ACHN (cell line): ENCODE data around the gene NUDT16.
"Not testable (repeated sequence)": the region's sequence is repeated elsewhere in the genome, so short reads cannot be mapped to it uniquely, and the experiment has no call there.

Experiments used
- DNase-seq: peaks from one replicate; pipeline ENCODE4 v3.0.0-alpha.2; 2015
- in situ Hi-C: cut with HindIII; loops from 2 replicates; pipeline ENCODE4 v1.10.0; 2017; ENCODE audit warnings: low sequenced_read_pairs, low pct_ligation_motif_present, low pct_unique_long_range_greater_than_20kb

Gene NUDT16

DNA sequence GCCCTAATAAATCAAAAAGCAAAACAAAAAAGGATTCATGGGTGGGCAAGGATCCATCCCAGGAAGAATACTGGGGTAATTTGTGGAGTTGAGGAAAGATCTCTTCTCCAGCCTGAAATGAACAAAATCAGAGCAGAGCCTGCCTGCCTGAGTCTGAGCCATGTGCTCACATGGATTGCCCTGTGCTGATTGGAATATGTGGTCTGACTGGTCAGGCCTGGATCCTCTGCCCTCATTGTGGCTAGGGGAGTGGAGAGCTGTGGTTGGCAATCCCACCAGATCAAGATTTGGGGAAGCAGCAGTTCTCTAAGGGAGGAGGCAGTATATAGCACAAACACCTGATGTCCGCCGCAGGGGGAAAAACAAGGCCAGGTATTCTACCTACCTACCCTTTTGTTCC, 6.8 kb upstream of the NUDT16 start:
- no peak for DNase-seq
- in situ Hi-C loops: no loop called here

DNA sequence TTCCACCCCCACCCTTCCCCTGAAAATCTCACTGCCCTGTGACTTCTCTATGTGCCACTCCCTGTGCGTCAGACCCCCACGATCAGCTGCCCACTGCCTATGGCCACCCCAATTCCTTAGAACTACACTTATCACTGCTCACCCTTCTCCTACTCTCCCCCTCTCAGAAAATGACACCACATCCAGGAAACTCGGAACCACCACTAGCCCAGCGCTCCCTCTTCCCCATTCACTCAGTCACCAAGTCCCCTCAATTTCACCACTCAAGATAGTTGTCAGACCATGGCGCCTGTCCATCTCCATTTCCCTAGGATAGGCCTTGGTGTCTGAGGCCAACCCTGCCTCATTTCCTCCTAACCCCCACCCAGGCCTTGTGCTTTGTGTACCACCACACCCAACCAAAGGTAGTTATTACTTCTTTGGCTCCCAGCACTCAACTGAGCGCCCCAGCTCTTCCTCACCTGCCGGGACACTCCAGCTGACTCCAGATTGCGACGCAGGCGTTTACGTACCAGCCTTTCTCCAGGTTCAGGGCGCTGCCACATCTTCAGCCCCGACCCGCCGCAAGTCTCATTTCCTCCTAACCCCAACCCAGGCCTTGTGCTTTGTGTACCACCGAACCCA, 641 bp upstream of the NUDT16 start:
- DNase-seq, in situ Hi-C loops: not testable (repeated sequence)

DNA sequence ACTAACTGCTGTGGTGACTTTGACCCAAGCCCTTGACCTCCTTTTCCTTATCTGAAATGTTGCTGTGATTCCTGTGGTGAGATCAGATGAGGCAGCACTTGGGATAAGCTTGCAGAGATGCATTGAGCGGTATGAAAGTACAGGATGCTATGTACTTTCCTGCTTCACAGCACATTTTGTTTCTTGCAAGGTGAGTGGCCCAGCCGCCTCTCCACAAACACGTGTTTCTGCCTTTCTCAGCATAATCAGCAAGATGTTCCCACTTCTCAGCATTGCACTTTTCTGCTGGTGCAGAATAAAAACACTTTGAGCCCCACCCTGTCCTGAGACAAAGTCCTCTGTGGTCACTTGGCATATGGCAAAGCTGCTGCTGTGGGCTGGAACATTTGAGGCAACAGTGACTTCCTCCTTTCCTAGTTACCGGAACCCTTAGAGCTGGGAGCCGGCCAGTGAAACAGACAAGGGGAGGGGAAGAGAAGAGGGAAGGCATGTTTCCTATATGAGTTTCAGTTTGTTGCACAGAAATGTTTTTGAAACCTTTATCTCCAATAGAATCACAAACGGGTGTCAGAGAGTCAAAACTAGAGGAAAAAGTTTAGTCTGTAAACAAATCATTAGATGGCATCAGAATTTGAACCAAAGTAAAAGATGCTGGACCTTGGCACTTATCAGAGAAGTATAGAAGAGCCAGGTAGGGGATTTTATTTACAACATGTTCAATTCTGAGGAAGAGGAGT, 5.0 kb downstream of the NUDT16 start:
- in situ Hi-C loops: no loop called here
- DNase-seq: no peak

GRCh38 chr3:131387796-131388489, 6.4 kb downstream of the NUDT16 start:
- in situ Hi-C loops: no loop called here
- DNase-seq: no peak

GRCh38 chr3:131388490-131388799, 6.9 kb downstream of the NUDT16 start:
- no peak for DNase-seq
- in situ Hi-C loops: no loop called here

DNA sequence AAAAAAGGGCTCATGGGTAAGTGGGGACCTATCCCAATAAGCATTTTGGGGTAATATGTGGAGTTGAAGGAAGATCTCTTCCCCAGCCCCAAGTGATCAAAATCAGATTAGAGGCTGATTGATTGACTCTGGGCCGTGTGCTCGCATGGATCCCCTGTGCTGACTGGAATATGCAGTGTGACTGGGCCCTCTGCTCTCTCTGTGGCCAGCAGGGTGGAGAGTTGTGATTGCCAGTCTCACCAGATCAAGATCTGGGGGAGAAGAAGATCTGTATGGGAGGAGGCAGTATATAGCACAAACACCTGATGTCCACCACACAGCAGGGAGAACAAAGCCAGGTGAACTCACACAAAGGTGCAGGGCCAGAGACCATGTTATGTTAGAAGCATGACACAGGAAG, 8.8 kb downstream of the NUDT16 start:
- DNase-seq: no peak
- in situ Hi-C loops: no loop called here

- no peak for DNase-seq
- in situ Hi-C loops: no loop called here
Observed at GRCh38 chr3:131393051-131393450, 11.5 kb downstream of the NUDT16 start.

DNA sequence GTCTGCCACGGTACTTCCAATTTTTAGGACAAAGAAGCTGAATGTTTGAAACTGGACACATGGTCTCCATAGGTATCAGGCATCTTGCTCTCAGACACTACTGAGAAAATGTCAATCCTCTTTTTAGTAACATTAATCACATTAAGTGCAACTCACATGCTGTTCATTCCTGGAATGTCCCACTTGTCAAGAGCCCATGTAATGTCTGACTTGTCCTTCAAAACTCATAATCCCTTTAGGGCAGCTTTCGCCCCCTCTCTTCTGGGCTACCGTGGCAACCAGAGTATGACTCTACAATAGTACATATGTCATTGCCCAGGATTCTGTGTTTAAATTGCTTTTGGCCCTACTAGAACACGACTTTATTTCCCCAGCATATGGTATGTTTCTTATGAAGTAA, 12.3 kb downstream of the NUDT16 start:
- DNase-seq: no peak
- in situ Hi-C loops: no loop called here

GRCh38 chr3:131394400-131394799, 12.8 kb downstream of the NUDT16 start:
- in situ Hi-C loops: no loop called here
- no peak for DNase-seq

GRCh38 chr3:131396170-131396569, 14.6 kb downstream of the NUDT16 start:
- in situ Hi-C loops: no loop called here
- no peak for DNase-seq

- in situ Hi-C loops: no loop called here
- no peak for DNase-seq
Observed at GRCh38 chr3:131397889-131398288, 16.3 kb downstream of the NUDT16 start.

GRCh38 chr3:131401978-131402377, 20.4 kb downstream of the NUDT16 start:
- no peak for DNase-seq
- in situ Hi-C loops: no loop called here

GRCh38 chr3:131402391-131403039, 20.9 kb downstream of the NUDT16 start:
- DNase-seq: no peak
- in situ Hi-C loops: no loop called here

DNA sequence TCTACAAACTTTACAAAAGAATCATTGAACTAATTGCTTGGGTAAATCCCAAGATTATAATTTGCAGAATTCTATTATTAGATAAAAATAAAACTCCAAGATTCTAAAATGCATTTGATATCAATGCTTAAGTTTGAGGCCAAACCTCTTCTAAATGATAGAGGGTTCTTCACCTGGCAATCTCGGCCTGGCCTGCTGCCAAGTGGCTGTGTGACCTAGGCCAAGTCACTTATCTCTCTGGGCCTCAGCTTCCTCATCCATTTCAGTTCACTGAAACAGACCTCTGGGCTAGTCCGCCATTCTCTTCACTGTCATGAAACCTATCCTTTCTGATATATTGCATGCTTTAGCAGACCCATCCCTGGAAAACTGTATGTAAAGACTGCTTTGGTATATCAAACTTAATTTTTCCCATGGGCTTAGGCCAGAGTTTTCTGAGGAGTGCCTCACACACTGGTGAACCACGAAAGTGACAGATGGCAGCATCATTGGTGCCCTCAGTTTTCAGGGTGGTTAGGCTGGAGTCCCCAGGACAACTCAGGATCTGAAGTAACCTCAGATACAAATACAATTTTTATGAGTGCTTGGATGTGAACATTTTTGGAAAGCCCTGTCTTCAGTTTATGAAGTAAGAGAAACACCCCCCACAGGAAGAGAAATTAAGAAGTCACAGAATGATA, 21.8 kb downstream of the NUDT16 start:
- no peak for DNase-seq
- in situ Hi-C loops: no loop called here

GRCh38 chr3:131405411-131405810, 23.8 kb downstream of the NUDT16 start:
- no peak for DNase-seq

GRCh38 chr3:131406274-131406673, 24.7 kb downstream of the NUDT16 start:
- in situ Hi-C loops: no loop called here
- DNase-seq: no peak

More at GRCh38 chr3:131405411-131405810, 23.8 kb downstream of the NUDT16 start:
- in situ Hi-C loops: no loop called here

- in situ Hi-C loops: no loop called here
Observed at GRCh38 chr3:131417751-131418150, 36.2 kb downstream of the NUDT16 start.

GRCh38 chr3:131421301-131421700, 39.7 kb downstream of the NUDT16 start:
- no peak for DNase-seq
- in situ Hi-C loops: no loop called here

More at GRCh38 chr3:131417751-131418150, 36.2 kb downstream of the NUDT16 start:
- DNase-seq: no peak

DNA sequence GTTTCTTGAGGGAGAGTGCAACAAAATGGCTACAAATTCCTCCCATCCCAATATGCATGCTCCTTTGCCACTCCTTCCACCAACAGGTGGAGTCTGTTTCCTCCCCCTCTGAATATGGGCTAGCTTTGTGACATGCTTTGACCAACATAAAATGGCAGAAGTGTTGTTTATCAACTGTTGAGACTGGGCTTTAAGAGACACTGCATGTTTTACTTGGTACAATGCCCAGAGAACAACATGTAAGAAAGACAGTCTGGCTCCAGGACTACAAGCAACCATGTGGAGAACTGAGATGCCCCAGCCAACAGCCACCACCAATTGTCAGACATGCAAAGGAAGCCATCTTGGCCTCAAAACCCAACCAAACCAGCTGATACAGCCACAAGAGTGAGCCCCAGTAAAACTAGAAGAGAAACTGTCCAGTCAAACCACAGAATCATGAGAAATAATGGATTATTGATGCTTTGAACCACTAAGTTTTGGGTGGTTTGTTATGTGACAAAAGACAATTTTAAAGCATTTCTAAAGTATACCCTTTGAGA, 40.5 kb downstream of the NUDT16 start:
- in situ Hi-C loops: no loop called here
- DNase-seq: no peak
